GM18861 (cell line): ENCODE results near the gene SPIRE2.
A peak's percentile ranks its signal among the peaks of the same experiment; 100 is the strongest.
"Not testable (repeated sequence)": the region's sequence is repeated elsewhere in the genome, so short reads cannot be mapped to it uniquely, and the experiment has no call there.

Source experiments
- ATAC-seq: cut with Tn5 transposase; IDR thresholded peaks from one replicate; pipeline ENCODE4 v1.9.1; 2021; ENCODE audit not compliant: unreplicated experiment

The SPIRE2 gene

DNA sequence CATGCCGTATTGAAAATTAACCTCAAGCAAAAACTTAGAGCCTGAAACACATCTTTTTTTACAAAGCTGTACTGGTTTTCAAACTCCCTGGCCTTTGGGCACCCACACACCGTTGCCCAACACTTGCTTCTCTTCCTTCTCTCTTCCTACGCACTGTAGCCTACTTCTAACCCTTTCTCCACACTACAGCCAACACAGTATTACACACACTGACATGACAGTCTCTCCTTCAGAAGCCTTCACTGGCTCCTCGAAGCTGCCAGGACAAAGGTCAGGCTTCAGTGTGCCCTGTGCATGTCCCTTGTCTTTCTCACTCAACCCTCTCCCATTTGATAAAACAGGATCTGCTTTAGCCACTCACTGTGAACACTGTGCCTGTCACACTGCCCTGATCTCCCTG, 19.8 kb upstream of the SPIRE2 start:
- no peak for ATAC-seq

DNA sequence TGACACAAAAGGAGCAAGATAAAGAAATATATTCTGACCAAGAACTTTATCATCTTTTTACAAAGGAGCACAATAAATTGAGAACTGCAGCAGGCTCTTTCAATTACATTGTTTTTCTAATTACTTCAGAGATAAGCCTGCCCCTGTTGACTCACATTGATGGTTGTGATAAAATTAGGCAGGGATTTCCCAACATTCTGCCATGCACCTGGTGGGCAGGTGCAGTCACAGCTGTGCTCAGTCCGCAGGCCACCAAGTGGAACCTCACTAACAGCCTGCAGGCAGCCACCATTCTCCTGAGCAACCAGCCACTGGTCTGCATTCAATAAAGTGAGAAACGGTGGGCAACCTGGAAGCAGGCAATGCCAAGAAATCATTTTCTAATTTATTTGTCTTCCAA, 17.0 kb upstream of the SPIRE2 start:
- no peak for ATAC-seq

DNA sequence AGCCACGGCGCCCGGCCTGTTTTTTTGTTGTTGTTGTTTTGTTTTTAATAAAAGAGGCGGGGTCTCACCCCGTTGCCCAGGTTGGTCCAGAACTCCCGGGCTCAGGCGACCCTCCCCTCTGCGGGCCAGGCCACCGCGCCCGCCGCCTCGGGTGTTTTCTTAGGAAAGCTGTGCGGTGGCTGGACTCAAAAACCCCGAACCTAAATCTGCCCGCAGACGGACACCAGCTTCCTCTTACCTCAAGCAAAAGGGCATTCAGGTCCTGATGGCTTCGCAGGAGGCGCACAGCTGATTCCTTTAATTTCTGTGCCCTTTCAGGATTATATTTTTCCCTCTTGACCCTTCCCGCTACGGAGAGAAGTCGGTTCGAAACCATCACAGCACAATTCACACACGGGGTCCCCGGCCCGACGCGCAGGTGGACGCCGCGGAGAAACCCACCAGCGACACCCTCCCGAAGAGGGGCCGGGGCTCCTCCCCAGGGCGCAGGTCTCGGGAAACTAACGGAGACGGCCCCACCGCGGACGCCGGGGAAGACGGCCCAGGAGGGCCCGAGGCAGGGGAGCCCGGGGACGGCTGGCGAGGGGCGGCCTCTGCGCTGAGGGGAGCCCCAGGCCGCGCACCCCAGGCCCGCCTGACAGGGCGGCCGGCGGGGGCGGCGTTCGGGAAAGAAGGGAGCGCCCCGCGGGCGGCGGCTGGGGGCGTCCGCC, 12.5 kb upstream of the SPIRE2 start:
- ATAC-seq: peak; percentile 20

DNA sequence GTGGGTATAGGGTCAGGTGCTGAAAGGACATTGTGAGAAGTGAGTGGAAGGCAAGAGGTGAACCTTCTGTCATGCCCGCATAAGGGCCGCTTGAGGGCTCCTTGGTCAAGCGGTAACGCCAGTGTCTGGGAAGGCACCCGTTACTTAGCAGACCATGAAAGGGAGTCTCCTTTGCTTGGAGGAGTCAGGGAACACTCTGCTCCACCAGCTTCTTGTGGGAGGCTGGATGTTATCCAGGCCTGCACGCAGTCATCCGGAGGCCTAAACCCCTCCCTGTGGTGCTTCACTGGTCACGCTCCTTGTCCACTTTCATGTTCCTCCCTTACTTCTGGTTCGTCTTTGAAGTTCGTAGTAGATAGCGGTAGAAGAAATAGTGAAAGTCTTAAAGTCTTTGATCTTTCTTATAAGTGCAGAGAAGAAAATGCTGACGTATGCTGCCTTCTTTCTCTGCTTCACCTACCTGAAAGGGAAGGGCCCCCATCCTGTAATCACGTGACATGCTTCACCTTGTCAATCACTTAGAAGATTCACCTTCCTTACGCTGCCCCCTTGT, 9.3 kb upstream of the SPIRE2 start:
- ATAC-seq: not testable (repeated sequence)

DNA sequence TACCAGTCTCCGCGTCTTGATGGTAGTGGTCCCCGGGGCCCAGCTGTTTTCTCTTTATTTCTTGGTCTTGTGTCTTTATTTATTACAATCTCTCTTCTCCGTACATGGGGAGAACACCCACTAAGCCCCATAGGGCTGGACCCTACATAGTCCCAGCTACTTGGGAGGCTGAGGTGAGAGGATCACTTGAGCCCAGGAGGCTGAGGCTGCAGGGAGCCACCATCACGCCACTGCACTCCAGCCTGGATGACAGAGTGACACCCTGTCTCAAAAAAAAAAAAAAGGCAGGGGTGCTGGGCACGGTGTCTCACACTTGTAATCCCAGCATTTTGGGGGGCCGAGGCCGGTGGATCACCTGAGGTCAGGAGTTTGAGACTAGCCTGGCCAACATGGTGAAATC, 8.8 kb upstream of the SPIRE2 start:
- ATAC-seq: not testable (repeated sequence)

DNA sequence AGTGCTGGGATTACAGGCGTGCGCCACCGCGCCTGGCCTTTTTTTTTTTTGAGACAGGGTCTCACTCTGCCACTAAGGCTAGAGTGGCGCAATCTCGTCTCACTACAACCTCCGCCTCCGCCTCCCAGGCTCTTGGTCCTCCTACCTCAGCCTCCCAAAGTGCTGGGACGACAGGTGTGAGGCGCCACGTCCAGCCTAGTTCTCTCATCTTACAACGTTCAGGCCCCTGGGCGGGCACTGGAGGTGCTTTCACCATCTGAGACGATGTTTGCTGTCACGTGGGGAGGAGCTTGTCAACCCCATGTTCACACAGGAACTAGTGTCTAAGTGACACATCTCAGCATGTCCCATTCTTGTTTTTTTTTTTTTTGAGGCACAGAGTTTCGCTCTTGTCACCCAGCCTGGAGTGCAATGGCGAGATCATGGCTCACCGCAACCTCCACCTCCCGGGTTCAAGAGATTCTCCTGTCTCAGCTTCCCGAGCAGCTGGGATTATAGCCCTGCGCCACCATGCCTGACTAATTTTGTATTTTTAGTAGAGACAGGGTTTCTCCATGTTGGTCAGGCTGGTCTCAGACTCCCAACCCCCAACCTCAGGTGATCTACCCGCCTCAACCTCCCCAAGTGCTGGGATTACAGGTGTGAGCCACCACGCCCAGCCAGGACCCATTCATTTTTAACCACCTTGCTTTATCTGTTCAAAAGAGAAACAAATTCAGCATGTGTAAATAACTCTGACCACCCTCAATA, 6.7 kb upstream of the SPIRE2 start:
- no peak for ATAC-seq

DNA sequence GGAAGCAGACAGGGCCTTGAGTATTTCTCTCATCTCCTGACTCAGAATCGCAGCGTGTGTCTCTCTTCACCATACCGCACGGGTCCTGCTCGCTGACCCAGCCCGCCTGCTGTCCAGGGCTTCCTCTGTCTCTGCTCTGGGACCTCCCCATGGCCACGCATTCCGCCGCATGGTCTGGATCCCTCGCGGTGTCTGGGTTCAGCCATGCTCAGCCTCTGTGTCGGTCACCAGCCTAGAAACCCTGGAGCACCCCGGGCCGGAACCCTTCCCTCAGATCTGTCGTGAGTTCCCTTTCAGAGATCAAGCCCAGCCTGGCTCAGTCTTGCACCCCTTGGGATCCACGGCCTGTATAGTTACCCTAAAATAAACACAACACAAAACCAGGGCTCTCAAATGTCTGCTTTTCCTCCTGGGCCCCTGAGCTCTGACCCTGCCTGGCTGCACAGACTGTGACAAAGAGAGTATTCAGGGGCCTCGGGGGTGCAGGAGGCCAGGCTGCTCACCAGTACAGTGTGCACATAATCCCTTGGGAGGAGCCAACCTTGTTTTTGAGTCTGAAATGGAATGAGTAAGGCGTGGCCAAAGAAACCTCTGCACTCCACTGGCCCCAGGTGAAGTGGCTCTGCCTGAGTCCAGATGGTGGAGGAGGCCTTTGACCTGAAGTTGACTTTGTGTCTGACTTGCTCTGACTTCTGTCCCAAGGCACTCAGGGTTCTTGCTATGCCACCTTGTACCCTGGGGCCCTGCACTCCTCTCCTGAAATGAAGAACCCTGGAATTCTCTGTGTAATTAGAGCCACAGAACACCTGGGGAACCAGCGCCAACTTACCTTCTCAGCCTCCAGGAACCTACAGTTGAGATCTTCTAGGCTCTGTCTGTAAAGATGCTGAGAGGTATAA, 5.8 kb upstream of the SPIRE2 start:
- no peak for ATAC-seq

DNA sequence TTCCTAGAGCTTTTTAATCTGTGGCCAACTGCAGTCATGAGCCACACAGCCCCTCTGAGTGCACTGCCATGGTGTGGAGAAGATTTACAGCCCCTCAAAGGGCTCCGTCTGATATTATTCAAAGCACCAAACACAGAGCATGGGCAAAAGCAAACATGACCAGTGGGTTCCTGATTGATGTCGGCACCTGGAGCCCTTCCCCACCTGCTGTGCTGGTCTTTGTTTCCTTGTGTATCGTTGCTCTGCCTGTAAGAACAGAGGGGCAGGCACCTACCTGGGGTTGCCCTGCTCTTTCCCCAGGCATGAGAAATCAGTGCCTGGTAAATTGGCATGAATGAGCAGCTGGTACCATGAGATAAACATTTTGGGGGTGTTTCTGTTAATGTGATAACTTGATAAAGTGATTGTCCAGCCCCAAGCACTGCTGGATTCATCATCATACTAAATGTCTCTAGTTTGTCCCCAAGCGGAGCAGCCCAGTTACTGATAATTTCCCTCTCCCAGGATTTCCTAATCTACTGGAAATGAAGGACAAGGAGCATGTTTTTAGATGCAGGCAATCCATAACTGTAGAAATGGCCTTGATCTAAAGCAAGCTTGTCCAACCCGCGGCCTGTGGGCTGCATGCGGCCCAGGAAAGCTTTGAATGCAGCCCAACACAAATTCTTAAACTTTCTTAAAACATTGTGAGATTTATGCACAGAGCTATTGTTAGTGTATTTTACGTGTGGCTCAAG, 5.0 kb upstream of the SPIRE2 start:
- ATAC-seq: no peak

DNA sequence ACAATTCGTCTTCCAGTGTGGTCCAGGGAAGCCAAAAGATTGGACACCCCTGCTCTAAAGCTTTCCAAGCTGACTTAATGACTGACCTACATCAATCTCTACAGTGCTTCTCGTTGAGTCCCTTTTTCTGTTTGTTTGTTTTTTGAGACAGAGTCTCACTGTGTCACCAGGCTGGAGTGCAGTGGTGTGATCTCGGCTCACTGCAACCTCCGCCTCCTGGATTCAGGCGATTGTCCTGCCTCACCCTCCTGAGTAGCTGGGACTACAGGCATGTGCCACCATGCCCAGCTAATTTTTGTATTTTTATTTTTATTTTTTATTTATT, 4.5 kb upstream of the SPIRE2 start:
- ATAC-seq: not testable (repeated sequence)

DNA sequence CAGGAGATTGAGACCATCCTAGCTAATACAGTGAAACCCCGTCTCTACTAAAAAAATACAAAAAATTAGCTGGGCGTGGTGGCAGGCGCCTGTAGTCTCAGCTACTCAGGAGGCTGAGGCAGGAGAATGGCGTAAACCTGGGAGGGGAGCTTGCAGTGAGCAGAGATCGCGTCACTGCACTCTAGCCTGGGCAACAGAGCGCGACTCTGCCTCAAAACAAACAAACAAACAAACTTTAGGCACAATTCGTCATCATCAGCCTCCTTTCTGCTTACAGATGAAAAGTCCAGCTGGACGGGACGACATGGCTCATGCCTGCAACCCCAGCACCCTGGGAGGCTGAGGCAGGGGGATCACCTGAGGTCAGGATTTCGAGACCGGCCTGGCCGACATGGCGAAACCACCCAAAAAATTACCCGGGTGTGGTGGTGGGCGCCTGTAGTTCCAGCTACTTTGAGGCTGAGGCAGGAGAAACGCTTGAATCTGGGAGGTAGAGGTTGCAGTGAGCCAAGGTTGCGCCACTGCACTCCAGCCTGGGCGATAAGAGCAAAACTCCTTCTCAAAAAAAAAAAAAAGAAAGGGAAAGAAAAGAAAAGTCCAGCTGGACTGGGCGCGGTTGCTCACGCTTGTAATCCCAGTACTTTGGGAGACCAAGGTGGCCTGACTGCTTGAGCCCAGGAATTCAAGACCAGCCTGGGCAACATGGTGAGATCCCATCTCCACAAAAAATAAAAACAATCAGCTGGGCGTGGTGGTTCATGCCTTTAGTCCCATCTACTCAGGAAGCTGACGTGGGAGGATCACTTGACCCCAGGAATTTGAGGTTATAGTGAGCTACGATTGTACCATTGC, 1.5 kb upstream of the SPIRE2 start:
- no peak for ATAC-seq

DNA sequence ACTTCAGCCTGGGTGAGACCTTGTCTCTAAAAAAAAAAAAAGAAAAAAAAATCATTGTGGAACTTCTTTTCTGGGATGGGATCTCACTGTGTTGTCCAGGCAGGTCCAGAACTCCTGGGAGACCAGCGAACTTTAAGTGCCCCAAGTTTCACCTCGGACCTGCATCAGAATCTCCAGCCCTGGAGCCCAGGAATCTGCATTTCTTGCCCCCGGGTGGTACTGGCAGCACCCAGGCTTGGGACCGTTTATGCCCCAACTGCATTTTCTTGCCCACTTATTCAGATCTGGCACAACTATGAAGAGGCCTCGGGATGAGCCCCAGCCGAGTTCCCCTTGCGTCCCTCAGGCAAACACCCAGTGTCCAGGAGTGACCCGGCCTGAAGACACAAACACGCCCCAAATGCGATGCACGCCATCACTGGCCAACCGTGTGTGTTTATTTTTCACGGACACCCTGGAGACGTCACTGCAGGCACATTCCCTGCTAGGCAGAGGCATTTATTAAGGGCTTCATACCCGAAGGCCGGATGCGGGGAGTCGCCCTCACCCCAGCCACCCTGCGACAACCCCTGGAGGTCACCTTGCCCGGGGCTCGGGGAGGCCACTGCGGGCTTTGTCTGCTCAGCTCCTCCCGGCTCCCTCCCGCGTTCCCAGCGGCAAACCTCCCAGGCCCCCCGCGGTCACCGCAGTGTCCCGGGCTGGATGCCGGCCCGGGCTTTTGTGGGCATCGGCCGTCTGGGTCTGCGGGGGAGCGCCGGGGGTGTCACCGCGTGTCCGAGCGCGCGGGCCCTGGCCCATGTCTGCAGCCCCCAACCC, 684 bp upstream of the SPIRE2 start:
- no peak for ATAC-seq

DNA sequence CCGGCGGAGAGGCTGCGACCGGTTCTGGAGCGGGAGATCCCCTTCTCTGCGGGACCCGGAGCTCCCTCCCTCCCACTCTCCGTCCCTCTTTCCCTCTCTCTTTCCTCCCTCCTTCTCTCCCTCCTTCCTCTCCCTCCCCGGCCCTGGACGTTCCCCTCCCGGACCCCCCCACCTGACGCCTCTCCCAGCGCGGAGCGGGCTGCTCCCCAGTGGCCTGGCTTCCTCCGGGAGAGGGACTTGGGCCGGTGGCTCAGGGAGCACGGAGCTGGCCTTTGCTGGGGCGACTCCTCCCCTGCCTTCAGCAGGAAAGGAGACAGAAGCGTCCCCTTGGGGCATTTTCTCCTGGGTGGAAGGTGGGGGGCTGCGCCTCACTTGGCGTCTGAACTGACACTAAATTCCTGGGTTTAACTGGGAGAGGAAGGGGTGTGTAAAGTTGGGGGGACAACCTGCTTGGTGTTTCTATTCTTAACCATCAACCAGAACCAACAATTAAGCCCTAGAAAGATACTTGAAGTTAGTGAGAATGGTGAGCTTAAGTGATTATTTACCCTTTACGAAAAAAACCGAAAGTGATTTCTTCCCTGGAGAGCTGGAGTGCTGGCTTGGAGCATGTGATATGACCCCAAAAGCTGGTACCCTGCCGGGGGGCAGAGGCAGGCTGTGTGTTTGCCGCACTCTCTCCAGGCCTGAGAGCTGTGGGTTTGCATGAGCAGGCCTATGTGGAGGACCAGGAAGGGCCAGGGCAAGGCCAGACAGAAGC, 775 bp downstream of the SPIRE2 start:
- no peak for ATAC-seq

DNA sequence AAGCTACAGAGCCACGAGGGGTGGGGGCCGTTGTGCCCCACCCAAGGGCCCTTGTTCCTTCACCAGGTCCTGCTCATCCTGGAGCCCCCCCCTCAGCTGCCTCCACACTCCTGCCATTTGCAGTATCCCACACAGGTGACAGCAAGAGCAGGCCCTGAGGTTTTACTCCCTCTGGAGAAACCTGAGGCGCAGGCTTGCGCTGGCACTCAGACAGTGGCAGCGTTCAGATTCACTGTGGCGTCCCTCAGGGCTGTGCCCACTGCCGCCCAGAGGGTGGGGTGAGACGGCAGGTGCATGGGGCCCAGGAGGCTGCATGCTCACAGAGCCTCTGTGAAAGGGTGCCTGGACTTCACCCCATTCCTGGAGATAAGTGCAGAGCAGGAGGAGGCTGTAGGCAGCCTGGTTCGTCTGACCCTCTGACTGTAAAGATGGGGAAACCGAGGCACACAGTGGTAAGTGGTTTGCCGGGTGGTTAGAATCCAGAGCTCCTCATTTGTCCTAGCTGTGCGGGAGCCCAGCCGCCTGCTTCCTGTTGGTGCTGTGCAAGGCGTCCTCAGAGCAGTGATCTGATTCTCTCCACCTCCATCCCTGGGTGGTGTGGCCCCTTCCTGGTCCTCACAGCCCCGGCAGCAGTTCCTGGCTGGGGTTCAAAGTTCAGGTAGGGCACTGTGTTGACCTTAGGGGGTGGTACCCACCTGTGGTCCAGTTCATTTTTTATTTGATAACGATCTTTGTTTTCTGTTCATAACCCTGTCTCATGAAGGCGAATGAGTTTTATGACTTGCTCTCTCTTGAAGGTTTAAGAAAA, 1.6 kb downstream of the SPIRE2 start:
- ATAC-seq: no peak

DNA sequence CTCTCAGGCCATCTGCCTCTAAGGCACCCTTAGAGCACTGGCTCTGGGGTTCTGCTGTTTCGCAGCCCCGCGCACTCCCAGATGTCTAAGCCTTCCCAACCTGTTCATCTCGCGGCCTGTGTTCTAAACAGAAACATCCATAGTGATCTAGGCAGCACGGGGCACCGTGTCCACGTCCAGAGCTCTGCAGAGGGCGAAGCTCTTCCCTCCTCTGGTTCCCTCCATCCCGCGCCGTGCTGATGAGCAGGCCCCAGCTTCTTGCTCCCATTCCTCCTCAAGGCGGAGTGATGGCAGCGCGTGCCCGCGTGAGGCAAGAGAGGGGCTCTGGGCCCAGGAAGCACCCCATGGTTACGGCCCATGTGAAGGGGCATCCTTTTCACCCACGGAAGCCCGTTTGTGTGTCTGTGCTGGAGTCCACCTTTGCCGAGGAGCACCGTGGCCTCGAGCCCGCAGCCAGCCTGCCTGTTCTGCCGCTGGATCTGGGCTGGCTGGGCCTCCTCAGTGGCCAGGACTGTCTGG, 3.6 kb downstream of the SPIRE2 start:
- ATAC-seq: no peak

DNA sequence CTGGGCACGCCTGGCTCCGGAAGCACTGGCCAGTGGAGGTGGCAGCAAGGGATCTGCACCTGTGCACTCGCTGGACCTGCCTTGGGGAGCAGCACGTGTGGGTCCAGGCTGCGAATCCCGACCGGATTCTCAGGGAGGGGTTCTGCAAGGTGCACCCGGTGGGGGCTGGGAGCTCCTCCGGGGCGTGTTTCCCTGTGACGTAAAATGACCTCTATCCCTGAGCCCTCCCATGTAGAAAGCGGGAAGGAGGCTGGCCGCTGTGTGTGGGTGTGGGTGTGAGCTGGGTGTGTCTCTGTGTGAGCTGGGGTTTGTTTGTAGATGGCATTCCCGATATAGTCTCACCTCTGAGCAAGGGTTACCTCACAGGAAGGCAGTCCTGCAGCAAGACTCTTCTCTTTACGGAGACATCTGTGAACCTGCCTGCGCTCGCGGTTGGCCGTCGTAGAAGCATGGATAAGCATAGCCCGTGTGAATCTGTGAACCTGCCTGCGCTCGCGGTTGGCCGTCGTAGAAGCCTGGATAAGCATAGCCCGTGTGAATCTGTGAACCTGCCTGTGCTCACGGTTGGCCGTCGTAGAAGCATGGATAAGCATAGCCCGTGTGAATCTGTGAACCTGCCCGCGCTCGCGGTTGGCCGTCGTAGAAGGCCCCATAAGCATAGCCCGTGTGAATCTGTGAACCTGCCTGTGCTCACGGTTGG, 5.5 kb downstream of the SPIRE2 start:
- ATAC-seq: not testable (repeated sequence)

DNA sequence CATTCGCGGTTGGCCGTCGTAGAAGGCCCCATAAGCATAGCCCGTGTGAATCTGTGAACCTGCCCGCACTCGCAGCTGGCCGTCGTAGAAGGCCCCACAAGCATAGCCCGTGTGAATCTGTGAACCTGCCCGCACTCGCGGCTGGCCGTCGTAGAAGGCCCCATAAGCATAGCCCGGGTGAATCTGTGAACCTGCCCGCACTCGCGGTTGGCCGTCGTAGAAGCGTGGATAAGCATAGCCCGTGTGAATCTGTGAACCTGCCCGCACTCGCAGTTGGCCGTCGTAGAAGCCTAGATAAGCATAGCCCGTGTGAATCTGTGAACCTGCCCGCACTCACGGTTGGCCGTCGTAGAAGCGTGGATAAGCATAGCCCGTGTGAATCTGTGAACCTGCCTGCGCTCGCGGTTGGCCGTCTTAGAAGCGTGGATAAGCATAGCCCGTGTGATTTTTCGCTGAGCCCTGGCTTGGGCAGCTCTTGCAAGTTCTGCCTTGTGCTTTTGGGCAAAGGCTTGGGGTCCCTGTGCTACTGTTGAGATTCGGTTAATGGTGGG, 6.6 kb downstream of the SPIRE2 start:
- not testable (repeated sequence) for ATAC-seq
